Gastroesophageal sphincter (tissue), 3 donors: ENCODE measurements around the gene RHOT1.
"Not testable (repeated sequence)": the region's sequence is repeated elsewhere in the genome, so short reads cannot be mapped to it uniquely, and the experiment has no call there.

ENCODE experiments used
- CTCF ChIP-seq, 4 experiments: fragments of 200-600 bp in 2 of 4; fragments of 450-650 bp in 2 of 4; sonication (generic) in 1 of 4; IDR thresholded peaks; one replicate each; pipeline ENCODE4 v1.5.1; 2017 to 2019; ENCODE audit warnings: antibody characterized with exemption in 4 of 4, mild to moderate bottlenecking in 2 of 4, moderate library complexity in 2 of 4
- POLR2A ChIP-seq, 2 donors: fragments of 450-650 bp; IDR thresholded peaks; one replicate each; pipeline ENCODE4 v1.6.1; 2017; ENCODE audit warnings: antibody characterized with exemption in 2 of 2, mild to moderate bottlenecking in 2 of 2, moderate library complexity in 1 of 2
- POLR2AphosphoS5 ChIP-seq: sonication (generic); formaldehyde crosslinking; IDR thresholded peaks from one replicate; pipeline ENCODE4 v1.6.1; 2017; ENCODE audit warnings: antibody characterized with exemption

DNA sequence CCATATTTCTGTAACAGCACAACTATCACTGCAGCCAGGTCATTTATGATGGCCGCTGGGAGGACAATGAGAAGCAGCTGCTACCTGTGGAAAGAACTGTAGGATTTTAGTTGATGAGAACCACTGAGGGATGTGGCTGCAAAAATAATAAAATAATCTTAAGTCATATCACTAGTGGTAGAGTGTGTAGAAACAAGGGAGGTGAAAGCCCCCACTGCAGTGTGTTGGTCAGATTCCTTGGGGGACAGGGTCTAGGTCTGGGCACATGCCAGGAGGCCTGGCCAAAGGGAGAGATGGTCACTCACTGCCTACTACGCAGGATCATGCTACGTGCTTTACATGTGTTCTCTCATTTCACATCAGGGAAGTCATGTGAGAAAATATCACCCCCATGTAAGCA lies 24.2 kb upstream of the RHOT1 start:
- not testable (repeated sequence) for TF ChIP-seq POLR2A (IDR thresholded peaks at IDR 0.05); CTCF (IDR thresholded peaks at IDR 0.05); POLR2AphosphoS5
